GM23338 (cell line): Measurements from ENCODE around the gene BOD1L2. TPM values are rescaled to one million over a fixed set of nuclear protein-coding genes. Genes with fewer than 3 reads are reported as not detected.

Experiments
- ATAC-seq: fragments of 200-7000 bp; cut with Tn5 transposase; 3 replicates; pipeline ENCODE4 v1.9.1; 2020
- DNase-seq: peaks from one replicate; pipeline ENCODE4 v3.0.0-alpha.2; 2015; ENCODE audit warnings: low spot score
- H2AFZ ChIP-seq: fragments of 200-600 bp; sonication (generic); 2 replicates; pipeline ENCODE4 v1.8.0; 2016; ENCODE audit warnings: antibody characterized with exemption, mild to moderate bottlenecking, moderate library complexity
- H3F3A ChIP-seq: fragments of 200-600 bp; sonication (generic); replicated peaks from 2 replicates; pipeline ENCODE4 v1.8.0; 2017; ENCODE audit warnings: antibody characterized with exemption, mixed run types, low read depth
- H3K27ac ChIP-seq: fragments of 200-600 bp; sonication (generic); 2 replicates; pipeline ENCODE4 v1.6.1; 2016; ENCODE audit warnings: low read depth
- H3K27me3 ChIP-seq: fragments of 200-600 bp; sonication (generic); 2 replicates; pipeline ENCODE4 v1.8.0; 2016; ENCODE audit warnings: mild to moderate bottlenecking, mixed run types, moderate library complexity; ENCODE audit not compliant: insufficient read depth
- H3K36me3 ChIP-seq: fragments of 200-600 bp; sonication (generic); 2 replicates; pipeline ENCODE4 v1.8.0; 2016; ENCODE audit warnings: mild to moderate bottlenecking; ENCODE audit not compliant: insufficient read depth
- H3K4me1 ChIP-seq: fragments of 200-600 bp; sonication (generic); 2 replicates; pipeline ENCODE4 v1.8.0; 2016; ENCODE audit warnings: mild to moderate bottlenecking, moderate library complexity; ENCODE audit not compliant: insufficient read depth
- H3K4me2 ChIP-seq: fragments of 200-600 bp; sonication (generic); 2 replicates; pipeline ENCODE4 v1.7.1; 2017; ENCODE audit warnings: mixed run types
- H3K4me3 ChIP-seq: fragments of 200-600 bp; sonication (generic); 2 replicates; pipeline ENCODE4 v1.6.1; 2016; ENCODE audit warnings: mixed run types
- H3K79me2 ChIP-seq: fragments of 200-600 bp; sonication (generic); replicated peaks from 2 replicates; pipeline ENCODE4 v1.8.0; 2017; ENCODE audit warnings: mild to moderate bottlenecking; ENCODE audit not compliant: insufficient read depth
- H3K9me2 ChIP-seq: fragments of 200-600 bp; sonication (generic); 2 replicates; pipeline ENCODE4 v1.8.0; 2017; ENCODE audit not compliant: insufficient read depth
- H4K20me1 ChIP-seq: fragments of 200-600 bp; sonication (generic); replicated peaks from 2 replicates; pipeline ENCODE4 v1.8.0; 2017; ENCODE audit warnings: mild to moderate bottlenecking; ENCODE audit not compliant: insufficient read depth
- H3K27ac Mint-ChIP-seq: 2 replicates; pipeline ENCODE4 v1.8.0; 2020; ENCODE audit warnings: inconsistent platforms, mild to moderate bottlenecking, moderate library complexity, mixed read lengths
- H3K27me3 Mint-ChIP-seq: 3 replicates; pipeline ENCODE4 v1.8.0; 2022; ENCODE audit warnings: low read depth, mild to moderate bottlenecking, moderate library complexity, mixed read lengths, inconsistent platforms; ENCODE audit not compliant: insufficient read depth, poor library complexity
- H3K36me3 Mint-ChIP-seq: 3 replicates; pipeline ENCODE4 v1.8.0; 2021; ENCODE audit warnings: low read depth, mild to moderate bottlenecking, inconsistent platforms, moderate library complexity, mixed read lengths
- H3K4me1 Mint-ChIP-seq: 3 replicates; pipeline ENCODE4 v1.8.0; 2020; ENCODE audit warnings: mild to moderate bottlenecking, inconsistent platforms, mixed read lengths
- H3K4me3 Mint-ChIP-seq: 3 replicates; pipeline ENCODE4 v1.8.0; 2021; ENCODE audit warnings: moderate library complexity, mild to moderate bottlenecking, inconsistent platforms, mixed read lengths
- H3K9me3 Mint-ChIP-seq: 3 replicates; pipeline ENCODE4 v1.8.0; 2020; ENCODE audit warnings: moderate library complexity, mild to moderate bottlenecking, inconsistent platforms, mixed read lengths
- CREB1 ChIP-seq: fragments of 250-450 bp; sonication (Bioruptor Pico); IDR thresholded peaks from 2 replicates; pipeline ENCODE4 v1.5.0; 2020; ENCODE audit warnings: low read depth, mild to moderate bottlenecking, moderate library complexity
- EZH2 ChIP-seq: fragments of 200-600 bp; sonication (generic); IDR thresholded peaks from one replicate; pipeline ENCODE4 v1.8.0; 2017; ENCODE audit warnings: antibody characterized with exemption, mild to moderate bottlenecking, low read depth; ENCODE audit not compliant: unreplicated experiment
- JUNB ChIP-seq: IDR thresholded peaks from one replicate; pipeline ENCODE4 v1.6.1; 2016; ENCODE audit warnings: antibody characterized with exemption; ENCODE audit not compliant: unreplicated experiment
- NANOG ChIP-seq: IDR thresholded peaks from 2 replicates; pipeline ENCODE4 v1.6.1; 2016; ENCODE audit warnings: antibody characterized with exemption, borderline replicate concordance
- POLR2AphosphoS5 ChIP-seq: IDR thresholded peaks from 2 replicates; pipeline ENCODE4 v1.6.1; 2016; ENCODE audit warnings: antibody characterized with exemption, low read depth
- STAT1 ChIP-seq: IDR thresholded peaks from one replicate; pipeline ENCODE4 v1.6.1; 2016; ENCODE audit warnings: antibody characterized with exemption; ENCODE audit not compliant: unreplicated experiment
- ZNF114 ChIP-seq: fragments of 250-450 bp; sonication (Bioruptor Pico); IDR thresholded peaks from 2 replicates; pipeline ENCODE4 v1.5.0; 2020; ENCODE audit warnings: mild to moderate bottlenecking, moderate library complexity
- ZNF331 ChIP-seq: fragments of 250-450 bp; sonication (Bioruptor Pico); IDR thresholded peaks from 2 replicates; pipeline ENCODE4 v1.5.0; 2020; ENCODE audit warnings: low read depth, mild to moderate bottlenecking, moderate library complexity
- polyA plus RNA-seq: library from polyadenylated mRNA; unstranded; fragments of >200 nt; fragmentation: Nextera tagmentation; extraction: Ambion mirVana; gene quantifications from 2 replicates; pipeline ENCODE4 v1.2.1, GENCODE V29; 2016
- total RNA-seq: library from RNA; depleted of rRNA; stranded (reverse); fragments of >200 nt; shearing (Covaris generic); gene quantifications from 2 replicates; pipeline ENCODE4 v1.2.3, GENCODE V29; 2014
- TF ChIP-seq, protein P1 (sequence below): fragments of 250-450 bp; sonication (Bioruptor Pico); IDR thresholded peaks from 2 replicates; pipeline ENCODE4 v1.5.0; 2020; ENCODE audit warnings: mild to moderate bottlenecking, moderate library complexity
- TF ChIP-seq, protein P2 (sequence below): IDR thresholded peaks from 2 replicates; pipeline ENCODE4 v1.6.1; 2016; ENCODE audit warnings: antibody characterized with exemption
- TF ChIP-seq, protein P3 (sequence below): IDR thresholded peaks from one replicate; pipeline ENCODE4 v1.6.1; 2018; ENCODE audit warnings: antibody characterized with exemption; ENCODE audit not compliant: unreplicated experiment
- TF ChIP-seq, protein P4 (sequence below), 2 experiments: fragments of 200-600 bp in 1 of 2; sonication (generic) in 1 of 2; conservative IDR thresholded peaks; 2 replicates each; pipeline versions ENCODE4 v1.5.1 to v1.6.1; 2016 to 2017; ENCODE audit warnings: antibody characterized with exemption in 2 of 2, low read depth in 2 of 2, mild to moderate bottlenecking in 2 of 2, moderate library complexity in 1 of 2

BOD1L2 gene
- total and polyA plus RNA-seq, 2 experiments from 2014 or later: 0.11 TPM; not detected in 1

DNA sequence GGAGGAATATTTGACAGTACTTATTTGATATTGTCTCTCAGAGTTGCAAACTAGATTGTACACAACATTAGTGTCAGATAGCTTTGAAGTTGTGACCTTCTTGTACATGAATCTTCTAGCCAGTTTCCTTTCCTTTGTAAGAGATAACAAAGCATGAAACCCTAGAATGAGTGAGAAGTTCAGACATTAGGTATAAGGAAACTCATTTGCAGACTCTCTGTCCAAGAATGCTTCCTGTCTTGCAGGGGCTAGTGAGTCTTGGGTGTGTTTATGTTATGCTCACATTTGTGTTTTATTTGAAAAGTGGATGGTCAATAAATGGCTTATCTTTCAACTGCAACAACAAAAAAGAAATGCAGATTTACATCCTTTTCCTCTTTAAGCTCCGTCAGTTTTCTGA, 1.4 kb downstream of the BOD1L2 start (continued):
- TF ChIP-seq POLR2AphosphoS5 (no peak), JUNB (no peak), NANOG (no peak), STAT1 (no peak)

DNA sequence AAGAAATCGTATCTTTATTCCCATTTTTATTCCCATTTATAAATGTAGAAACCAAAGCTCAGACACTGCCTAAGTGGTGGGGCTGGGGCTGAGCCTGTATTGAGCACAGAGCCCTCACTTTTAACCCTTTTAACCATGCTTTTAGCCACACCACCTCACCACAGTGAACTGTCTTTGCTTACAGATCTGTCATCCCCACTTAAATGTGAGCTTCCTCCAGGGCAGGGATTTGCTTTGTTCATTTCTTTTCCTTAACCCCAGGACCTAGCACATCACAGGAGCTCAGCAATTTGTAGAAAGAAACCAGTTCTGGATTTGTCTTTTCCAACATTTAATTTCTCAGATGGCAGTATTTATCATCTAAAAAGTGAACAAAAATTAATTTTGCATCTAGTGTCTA, 2.2 kb downstream of the BOD1L2 start:
- Mint-ChIP-seq H3K27ac (no peak overlapping the region), H3K9me3 (no peaks in the 10 kb centered on the region; the same call in 2 of the 3 replicates), H3K4me1 (peaks cover 22% of the 10 kb centered on the region), H3K4me3 (no peak overlapping the region), H3K27me3 (peaks cover 8% of the 10 kb centered on the region), H3K36me3 (no peaks in the 10 kb centered on the region)
- H3K4me1 ChIP-seq: peaks cover 24% of the 10 kb centered on the region
- no peaks in the 10 kb centered on the region for H4K20me1 ChIP-seq
- TF ChIP-seq, protein P1, sequence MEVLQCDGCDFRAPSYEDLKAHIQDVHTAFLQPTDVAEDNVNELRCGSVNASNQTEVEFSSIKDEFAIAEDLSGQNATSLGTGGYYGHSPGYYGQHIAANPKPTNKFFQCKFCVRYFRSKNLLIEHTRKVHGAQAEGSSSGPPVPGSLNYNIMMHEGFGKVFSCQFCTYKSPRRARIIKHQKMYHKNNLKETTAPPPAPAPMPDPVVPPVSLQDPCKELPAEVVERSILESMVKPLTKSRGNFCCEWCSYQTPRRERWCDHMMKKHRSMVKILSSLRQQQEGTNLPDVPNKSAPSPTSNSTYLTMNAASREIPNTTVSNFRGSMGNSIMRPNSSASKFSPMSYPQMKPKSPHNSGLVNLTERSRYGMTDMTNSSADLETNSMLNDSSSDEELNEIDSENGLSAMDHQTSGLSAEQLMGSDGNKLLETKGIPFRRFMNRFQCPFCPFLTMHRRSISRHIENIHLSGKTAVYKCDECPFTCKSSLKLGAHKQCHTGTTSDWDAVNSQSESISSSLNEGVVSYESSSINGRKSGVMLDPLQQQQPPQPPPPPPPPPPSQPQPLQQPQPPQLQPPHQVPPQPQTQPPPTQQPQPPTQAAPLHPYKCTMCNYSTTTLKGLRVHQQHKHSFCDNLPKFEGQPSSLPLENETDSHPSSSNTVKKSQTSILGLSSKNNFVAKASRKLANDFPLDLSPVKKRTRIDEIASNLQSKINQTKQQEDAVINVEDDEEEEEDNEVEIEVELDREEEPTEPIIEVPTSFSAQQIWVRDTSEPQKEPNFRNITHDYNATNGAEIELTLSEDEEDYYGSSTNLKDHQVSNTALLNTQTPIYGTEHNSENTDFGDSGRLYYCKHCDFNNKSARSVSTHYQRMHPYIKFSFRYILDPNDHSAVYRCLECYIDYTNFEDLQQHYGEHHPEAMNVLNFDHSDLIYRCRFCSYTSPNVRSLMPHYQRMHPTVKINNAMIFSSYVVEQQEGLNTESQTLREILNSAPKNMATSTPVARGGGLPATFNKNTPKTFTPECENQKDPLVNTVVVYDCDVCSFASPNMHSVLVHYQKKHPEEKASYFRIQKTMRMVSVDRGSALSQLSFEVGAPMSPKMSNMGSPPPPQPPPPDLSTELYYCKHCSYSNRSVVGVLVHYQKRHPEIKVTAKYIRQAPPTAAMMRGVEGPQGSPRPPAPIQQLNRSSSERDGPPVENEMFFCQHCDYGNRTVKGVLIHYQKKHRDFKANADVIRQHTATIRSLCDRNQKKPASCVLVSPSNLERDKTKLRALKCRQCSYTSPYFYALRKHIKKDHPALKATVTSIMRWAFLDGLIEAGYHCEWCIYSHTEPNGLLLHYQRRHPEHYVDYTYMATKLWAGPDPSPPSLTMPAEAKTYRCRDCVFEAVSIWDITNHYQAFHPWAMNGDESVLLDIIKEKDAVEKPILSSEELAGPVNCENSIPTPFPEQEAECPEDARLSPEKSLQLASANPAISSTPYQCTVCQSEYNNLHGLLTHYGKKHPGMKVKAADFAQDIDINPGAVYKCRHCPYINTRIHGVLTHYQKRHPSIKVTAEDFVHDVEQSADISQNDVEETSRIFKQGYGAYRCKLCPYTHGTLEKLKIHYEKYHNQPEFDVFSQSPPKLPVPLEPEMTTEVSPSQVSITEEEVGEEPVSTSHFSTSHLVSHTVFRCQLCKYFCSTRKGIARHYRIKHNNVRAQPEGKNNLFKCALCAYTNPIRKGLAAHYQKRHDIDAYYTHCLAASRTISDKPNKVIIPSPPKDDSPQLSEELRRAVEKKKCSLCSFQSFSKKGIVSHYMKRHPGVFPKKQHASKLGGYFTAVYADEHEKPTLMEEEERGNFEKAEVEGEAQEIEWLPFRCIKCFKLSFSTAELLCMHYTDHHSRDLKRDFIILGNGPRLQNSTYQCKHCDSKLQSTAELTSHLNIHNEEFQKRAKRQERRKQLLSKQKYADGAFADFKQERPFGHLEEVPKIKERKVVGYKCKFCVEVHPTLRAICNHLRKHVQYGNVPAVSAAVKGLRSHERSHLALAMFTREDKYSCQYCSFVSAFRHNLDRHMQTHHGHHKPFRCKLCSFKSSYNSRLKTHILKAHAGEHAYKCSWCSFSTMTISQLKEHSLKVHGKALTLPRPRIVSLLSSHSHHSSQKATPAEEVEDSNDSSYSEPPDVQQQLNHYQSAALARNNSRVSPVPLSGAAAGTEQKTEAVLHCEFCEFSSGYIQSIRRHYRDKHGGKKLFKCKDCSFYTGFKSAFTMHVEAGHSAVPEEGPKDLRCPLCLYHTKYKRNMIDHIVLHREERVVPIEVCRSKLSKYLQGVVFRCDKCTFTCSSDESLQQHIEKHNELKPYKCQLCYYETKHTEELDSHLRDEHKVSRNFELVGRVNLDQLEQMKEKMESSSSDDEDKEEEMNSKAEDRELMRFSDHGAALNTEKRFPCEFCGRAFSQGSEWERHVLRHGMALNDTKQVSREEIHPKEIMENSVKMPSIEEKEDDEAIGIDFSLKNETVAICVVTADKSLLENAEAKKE: no peak
- TF ChIP-seq, protein P2, sequence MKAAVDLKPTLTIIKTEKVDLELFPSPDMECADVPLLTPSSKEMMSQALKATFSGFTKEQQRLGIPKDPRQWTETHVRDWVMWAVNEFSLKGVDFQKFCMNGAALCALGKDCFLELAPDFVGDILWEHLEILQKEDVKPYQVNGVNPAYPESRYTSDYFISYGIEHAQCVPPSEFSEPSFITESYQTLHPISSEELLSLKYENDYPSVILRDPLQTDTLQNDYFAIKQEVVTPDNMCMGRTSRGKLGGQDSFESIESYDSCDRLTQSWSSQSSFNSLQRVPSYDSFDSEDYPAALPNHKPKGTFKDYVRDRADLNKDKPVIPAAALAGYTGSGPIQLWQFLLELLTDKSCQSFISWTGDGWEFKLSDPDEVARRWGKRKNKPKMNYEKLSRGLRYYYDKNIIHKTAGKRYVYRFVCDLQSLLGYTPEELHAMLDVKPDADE: no peak
- TF ChIP-seq, protein P3, sequence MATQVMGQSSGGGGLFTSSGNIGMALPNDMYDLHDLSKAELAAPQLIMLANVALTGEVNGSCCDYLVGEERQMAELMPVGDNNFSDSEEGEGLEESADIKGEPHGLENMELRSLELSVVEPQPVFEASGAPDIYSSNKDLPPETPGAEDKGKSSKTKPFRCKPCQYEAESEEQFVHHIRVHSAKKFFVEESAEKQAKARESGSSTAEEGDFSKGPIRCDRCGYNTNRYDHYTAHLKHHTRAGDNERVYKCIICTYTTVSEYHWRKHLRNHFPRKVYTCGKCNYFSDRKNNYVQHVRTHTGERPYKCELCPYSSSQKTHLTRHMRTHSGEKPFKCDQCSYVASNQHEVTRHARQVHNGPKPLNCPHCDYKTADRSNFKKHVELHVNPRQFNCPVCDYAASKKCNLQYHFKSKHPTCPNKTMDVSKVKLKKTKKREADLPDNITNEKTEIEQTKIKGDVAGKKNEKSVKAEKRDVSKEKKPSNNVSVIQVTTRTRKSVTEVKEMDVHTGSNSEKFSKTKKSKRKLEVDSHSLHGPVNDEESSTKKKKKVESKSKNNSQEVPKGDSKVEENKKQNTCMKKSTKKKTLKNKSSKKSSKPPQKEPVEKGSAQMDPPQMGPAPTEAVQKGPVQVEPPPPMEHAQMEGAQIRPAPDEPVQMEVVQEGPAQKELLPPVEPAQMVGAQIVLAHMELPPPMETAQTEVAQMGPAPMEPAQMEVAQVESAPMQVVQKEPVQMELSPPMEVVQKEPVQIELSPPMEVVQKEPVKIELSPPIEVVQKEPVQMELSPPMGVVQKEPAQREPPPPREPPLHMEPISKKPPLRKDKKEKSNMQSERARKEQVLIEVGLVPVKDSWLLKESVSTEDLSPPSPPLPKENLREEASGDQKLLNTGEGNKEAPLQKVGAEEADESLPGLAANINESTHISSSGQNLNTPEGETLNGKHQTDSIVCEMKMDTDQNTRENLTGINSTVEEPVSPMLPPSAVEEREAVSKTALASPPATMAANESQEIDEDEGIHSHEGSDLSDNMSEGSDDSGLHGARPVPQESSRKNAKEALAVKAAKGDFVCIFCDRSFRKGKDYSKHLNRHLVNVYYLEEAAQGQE: no peak
- TF ChIP-seq STAT1 (no peak), ZNF114 (CRISPR knock-in tag) (no peak), NANOG (no peak), JUNB (no peak), CREB1 (no peak), EZH2 (no peak), ZNF331 (no peak), POLR2AphosphoS5 (no peak)
- TF ChIP-seq, protein P4, sequence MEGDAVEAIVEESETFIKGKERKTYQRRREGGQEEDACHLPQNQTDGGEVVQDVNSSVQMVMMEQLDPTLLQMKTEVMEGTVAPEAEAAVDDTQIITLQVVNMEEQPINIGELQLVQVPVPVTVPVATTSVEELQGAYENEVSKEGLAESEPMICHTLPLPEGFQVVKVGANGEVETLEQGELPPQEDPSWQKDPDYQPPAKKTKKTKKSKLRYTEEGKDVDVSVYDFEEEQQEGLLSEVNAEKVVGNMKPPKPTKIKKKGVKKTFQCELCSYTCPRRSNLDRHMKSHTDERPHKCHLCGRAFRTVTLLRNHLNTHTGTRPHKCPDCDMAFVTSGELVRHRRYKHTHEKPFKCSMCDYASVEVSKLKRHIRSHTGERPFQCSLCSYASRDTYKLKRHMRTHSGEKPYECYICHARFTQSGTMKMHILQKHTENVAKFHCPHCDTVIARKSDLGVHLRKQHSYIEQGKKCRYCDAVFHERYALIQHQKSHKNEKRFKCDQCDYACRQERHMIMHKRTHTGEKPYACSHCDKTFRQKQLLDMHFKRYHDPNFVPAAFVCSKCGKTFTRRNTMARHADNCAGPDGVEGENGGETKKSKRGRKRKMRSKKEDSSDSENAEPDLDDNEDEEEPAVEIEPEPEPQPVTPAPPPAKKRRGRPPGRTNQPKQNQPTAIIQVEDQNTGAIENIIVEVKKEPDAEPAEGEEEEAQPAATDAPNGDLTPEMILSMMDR (conservative IDR thresholded peaks at IDR 0.05; ENCODE audit: low read depth in 2 of 2): no peak
- no peaks in the 10 kb centered on the region for H3K36me3 ChIP-seq
- no peak overlapping the region for H3K4me3 ChIP-seq
- ATAC-seq (no peak; the same call in 2 of the 3 replicates), DNase-seq (no peak)
- no peaks in the 10 kb centered on the region for H3K27me3 ChIP-seq
- 0 out of 2 replicates have a peak overlapping the region, but pooled peaks have one; percentile 69 for H3K4me2 ChIP-seq
- H3F3A ChIP-seq: no peaks in the 10 kb centered on the region
- no peak overlapping the region for H3K27ac ChIP-seq
- peaks cover 27% of the 10 kb centered on the region for H3K9me2 ChIP-seq
- H2AFZ ChIP-seq: peak overlapping the region; percentile 64; the same call in 1 of the 2 replicates
- no peaks in the 10 kb centered on the region for H3K79me2 ChIP-seq
